ENCODE data around the gene HSF4. TPM values are rescaled to one million over a fixed set of nuclear protein-coding genes. Genes with fewer than 3 reads are reported as not detected.
A peak's percentile ranks its signal among the peaks of the same experiment; 100 is the strongest.

HSF4 gene
- total RNA-seq, 1 experiment from 2014 or later, result 38.6 TPM

DNA sequence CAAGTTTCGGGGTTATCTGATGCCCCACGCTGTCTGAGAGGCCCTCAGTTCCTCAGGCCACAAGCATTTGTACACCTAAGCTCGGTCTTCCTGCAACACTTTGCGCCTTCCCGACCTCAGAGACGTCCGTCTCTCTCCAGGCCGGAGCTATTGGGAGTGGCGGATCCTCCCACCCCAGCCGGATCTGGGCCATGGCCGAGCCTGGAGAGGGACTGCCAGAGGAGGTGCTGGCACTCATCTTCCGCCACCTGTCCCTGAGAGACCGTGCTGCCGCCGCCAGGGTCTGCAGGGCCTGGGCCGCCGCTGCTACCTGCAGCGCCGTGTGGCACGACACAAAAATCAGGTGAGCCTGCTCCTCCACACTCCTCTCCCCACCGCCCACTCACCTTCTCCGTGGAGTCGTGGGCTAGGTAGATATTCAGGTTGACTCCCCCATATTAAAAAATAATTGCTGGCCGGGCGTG, 2.9 kb upstream of the HSF4 start:
- CTCF ChIA-PET, result no interaction called here
- DNase-seq (ENCODE audit: low read depth, low spot score) (no peak), ATAC-seq (no peak)
- no peaks in the 10 kb centered on the region for H3K4me1 ChIP-seq (ENCODE audit: control insufficient read depth, insufficient read depth, low read length)
- no TSS peak for BruUV-seq (replicated peaks)
- intact Hi-C loops (cut with micrococcal nuclease; ENCODE audit: unreplicated experiment), result no loop called here
- H3K4me3 ChIP-seq (ENCODE audit: low read depth in 2 of 2, low read length in 2 of 2), result peak overlapping the region; percentile 71 to 80
- H3K9me3 ChIP-seq (ENCODE audit: control insufficient read depth, insufficient read depth, low read depth, low read length), result no peaks in the 10 kb centered on the region
- TF ChIP-seq, protein P1, sequence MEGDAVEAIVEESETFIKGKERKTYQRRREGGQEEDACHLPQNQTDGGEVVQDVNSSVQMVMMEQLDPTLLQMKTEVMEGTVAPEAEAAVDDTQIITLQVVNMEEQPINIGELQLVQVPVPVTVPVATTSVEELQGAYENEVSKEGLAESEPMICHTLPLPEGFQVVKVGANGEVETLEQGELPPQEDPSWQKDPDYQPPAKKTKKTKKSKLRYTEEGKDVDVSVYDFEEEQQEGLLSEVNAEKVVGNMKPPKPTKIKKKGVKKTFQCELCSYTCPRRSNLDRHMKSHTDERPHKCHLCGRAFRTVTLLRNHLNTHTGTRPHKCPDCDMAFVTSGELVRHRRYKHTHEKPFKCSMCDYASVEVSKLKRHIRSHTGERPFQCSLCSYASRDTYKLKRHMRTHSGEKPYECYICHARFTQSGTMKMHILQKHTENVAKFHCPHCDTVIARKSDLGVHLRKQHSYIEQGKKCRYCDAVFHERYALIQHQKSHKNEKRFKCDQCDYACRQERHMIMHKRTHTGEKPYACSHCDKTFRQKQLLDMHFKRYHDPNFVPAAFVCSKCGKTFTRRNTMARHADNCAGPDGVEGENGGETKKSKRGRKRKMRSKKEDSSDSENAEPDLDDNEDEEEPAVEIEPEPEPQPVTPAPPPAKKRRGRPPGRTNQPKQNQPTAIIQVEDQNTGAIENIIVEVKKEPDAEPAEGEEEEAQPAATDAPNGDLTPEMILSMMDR (IDR thresholded peaks at IDR 0.05), result no peak
- TF ChIP-seq TCF7L2 (IDR thresholded peaks at IDR 0.05; ENCODE audit: low read depth, low read length) (no peak), POLR2AphosphoS5 (IDR thresholded peaks at IDR 0.05; ENCODE audit: low read depth, low read length) (no peak), SIN3A (IDR thresholded peaks at IDR 0.05; ENCODE audit: borderline replicate concordance, insufficient read depth, low read depth, low read length) (no peak)
- TF ChIP-seq, protein P2, sequence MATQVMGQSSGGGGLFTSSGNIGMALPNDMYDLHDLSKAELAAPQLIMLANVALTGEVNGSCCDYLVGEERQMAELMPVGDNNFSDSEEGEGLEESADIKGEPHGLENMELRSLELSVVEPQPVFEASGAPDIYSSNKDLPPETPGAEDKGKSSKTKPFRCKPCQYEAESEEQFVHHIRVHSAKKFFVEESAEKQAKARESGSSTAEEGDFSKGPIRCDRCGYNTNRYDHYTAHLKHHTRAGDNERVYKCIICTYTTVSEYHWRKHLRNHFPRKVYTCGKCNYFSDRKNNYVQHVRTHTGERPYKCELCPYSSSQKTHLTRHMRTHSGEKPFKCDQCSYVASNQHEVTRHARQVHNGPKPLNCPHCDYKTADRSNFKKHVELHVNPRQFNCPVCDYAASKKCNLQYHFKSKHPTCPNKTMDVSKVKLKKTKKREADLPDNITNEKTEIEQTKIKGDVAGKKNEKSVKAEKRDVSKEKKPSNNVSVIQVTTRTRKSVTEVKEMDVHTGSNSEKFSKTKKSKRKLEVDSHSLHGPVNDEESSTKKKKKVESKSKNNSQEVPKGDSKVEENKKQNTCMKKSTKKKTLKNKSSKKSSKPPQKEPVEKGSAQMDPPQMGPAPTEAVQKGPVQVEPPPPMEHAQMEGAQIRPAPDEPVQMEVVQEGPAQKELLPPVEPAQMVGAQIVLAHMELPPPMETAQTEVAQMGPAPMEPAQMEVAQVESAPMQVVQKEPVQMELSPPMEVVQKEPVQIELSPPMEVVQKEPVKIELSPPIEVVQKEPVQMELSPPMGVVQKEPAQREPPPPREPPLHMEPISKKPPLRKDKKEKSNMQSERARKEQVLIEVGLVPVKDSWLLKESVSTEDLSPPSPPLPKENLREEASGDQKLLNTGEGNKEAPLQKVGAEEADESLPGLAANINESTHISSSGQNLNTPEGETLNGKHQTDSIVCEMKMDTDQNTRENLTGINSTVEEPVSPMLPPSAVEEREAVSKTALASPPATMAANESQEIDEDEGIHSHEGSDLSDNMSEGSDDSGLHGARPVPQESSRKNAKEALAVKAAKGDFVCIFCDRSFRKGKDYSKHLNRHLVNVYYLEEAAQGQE (IDR thresholded peaks at IDR 0.05; ENCODE audit: insufficient read depth in 1 of 2, low read depth in 2 of 2, low read length in 1 of 2), result no peak
- POLR2A ChIA-PET, result no interaction called here
- no peaks in the 10 kb centered on the region for H3K36me3 ChIP-seq (ENCODE audit: control insufficient read depth, insufficient read depth, low read length)
- in situ Hi-C loops (cut with HindIII; ENCODE audit: low pct_unique_long_range_greater_than_20kb, low sequenced_read_pairs), result no loop called here
- H3K27me3 ChIP-seq (ENCODE audit: control insufficient read depth, insufficient read depth, low read length), result no peaks in the 10 kb centered on the region
- peak overlapping the region; percentile 55; the same call in 1 of the 2 replicates for H3K27ac ChIP-seq (ENCODE audit: low read length)

DNA sequence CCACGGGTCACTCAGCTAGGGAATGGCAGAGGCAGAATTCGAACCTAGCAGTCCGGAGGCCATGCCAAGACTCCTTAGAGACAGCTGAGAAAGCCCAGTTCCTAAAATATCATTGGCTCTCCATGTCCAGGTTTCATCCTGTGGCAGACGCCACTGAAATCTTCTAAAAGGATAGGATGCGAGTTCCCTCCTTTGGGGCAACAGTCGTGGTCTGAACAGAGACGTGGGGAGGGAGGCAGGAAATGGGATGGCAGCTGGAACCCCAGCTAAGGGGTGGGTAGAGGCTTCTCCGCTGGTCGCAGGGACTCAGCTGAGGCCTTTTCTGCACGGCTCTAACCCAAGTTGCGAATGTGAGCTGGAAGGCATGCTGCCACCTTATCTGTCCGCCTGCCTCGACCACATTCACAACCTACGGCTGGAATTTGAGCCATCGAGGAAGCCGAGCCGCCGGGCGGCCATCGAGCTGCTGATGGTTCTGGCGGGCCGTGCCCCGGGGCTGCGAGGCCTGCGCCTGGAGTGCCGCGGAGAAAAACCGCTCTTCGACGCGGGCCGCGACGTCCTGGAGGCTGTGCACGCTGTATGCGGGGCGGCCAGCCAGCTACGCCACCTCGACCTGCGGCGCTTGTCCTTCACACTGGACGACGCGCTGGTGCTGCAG, 1.9 kb upstream of the HSF4 start:
- Histone ChIP-seq H3K27ac (ENCODE audit: low read length) (no peak overlapping the region), H3K9me3 (ENCODE audit: control insufficient read depth, insufficient read depth, low read depth, low read length) (no peaks in the 10 kb centered on the region), H3K36me3 (ENCODE audit: control insufficient read depth, insufficient read depth, low read length) (no peaks in the 10 kb centered on the region), H3K27me3 (ENCODE audit: control insufficient read depth, insufficient read depth, low read length) (no peaks in the 10 kb centered on the region), H3K4me3 (ENCODE audit: low read depth in 2 of 2, low read length in 2 of 2) (no peak overlapping the region), H3K4me1 (ENCODE audit: control insufficient read depth, insufficient read depth, low read length) (no peaks in the 10 kb centered on the region)
- no TSS peak for BruUV-seq (replicated peaks)
- in situ Hi-C loops (cut with HindIII; ENCODE audit: low pct_unique_long_range_greater_than_20kb, low sequenced_read_pairs) (no loop called here), intact Hi-C loops (cut with micrococcal nuclease; ENCODE audit: unreplicated experiment) (no loop called here)
- DNase-seq (ENCODE audit: low read depth, low spot score) (no peak), ATAC-seq (no peak)
- TF ChIP-seq SIN3A (IDR thresholded peaks at IDR 0.05; ENCODE audit: borderline replicate concordance, insufficient read depth, low read depth, low read length) (no peak), TCF7L2 (IDR thresholded peaks at IDR 0.05; ENCODE audit: low read depth, low read length) (no peak), POLR2AphosphoS5 (IDR thresholded peaks at IDR 0.05; ENCODE audit: low read depth, low read length) (no peak)
- TF ChIP-seq, protein P1 (IDR thresholded peaks at IDR 0.05), result no peak
- TF ChIP-seq, protein P2 (IDR thresholded peaks at IDR 0.05; ENCODE audit: insufficient read depth in 1 of 2, low read depth in 2 of 2, low read length in 1 of 2), result no peak
- POLR2A ChIA-PET, result no interaction called here
- CTCF ChIA-PET, result no interaction called here

All from Panc1 (cell line).